Lower leg skin (tissue), 4 donors: ENCODE measurements around the gene GSK3B. TPM values are rescaled to one million over a fixed set of nuclear protein-coding genes. Genes with fewer than 3 reads are reported as not detected.

Source experiments
- DNase-seq, 2 donors: peaks; one replicate each; pipeline ENCODE4 v3.0.0-alpha.2; 2019; ENCODE audit warnings: low spot score in 2 of 2
- H3K4me3 ChIP-seq: fragments of 200-600 bp; sonication (generic); 2 replicates; pipeline ENCODE4 v1.5.1; 2017; ENCODE audit warnings: mild to moderate bottlenecking, low read depth; ENCODE audit not compliant: poor library complexity, severe bottlenecking
- CTCF ChIP-seq, 3 donors: fragments of 450-650 bp; IDR thresholded peaks; one replicate each; pipeline ENCODE4 v1.5.1; 2016; ENCODE audit warnings: antibody characterized with exemption in 3 of 3, mild to moderate bottlenecking in 3 of 3, moderate library complexity in 2 of 3
- POLR2A ChIP-seq, 2 donors: fragments of 450-650 bp; IDR thresholded peaks; one replicate each; pipeline ENCODE4 v1.6.1; 2016 to 2017; ENCODE audit warnings: antibody characterized with exemption in 2 of 2, mild to moderate bottlenecking in 1 of 2, moderate library complexity in 1 of 2
- WGBS, 2 donors: methylation state at CpG; one replicate each; pipeline ENCODE4 v1.1.5; 2018; 5-methylcytosine and 5-hydroxymethylcytosine counted together
- intact Hi-C: fragments of 100-400 bp; cut with DNase I; formaldehyde crosslinking; loops from one replicate; pipeline ENCODE4 v1.15.0; 2023; ENCODE audit warnings: low total_unique reads
- total RNA-seq, 4 donors: library from RNA; depleted of rRNA; stranded (reverse); fragments of >200 nt; gene quantifications; one replicate each; pipeline ENCODE4 v1.1.0, GENCODE V29; 2016

GSK3B gene
- total RNA-seq, 4 donors from 2014 or later, result 37.3 to 48.7 (median 46.0) TPM

GRCh38 chr3:119981386-119981785 lies 112.9 kb downstream of the GSK3B start:
- WGBS, 2 donors, result 94 to 96% methylated on average over 14 of the region's 14 CpGs
- intact Hi-C loops, result no loop called here
- TF ChIP-seq POLR2A (IDR thresholded peaks at IDR 0.05) (no peak), CTCF (IDR thresholded peaks at IDR 0.05) (no peak)
- no peak for DNase-seq
- no peak overlapping the region for H3K4me3 ChIP-seq

GRCh38 chr3:119978554-119979208 lies 115.6 kb downstream of the GSK3B start:
- H3K4me3 ChIP-seq, result no peak overlapping the region
- DNase-seq, result no peak
- 80 to 81% methylated on average over 11 of the region's 11 CpGs for WGBS, 2 donors
- intact Hi-C loops, result no loop called here
- TF ChIP-seq CTCF (IDR thresholded peaks at IDR 0.05) (no peak), POLR2A (IDR thresholded peaks at IDR 0.05) (no peak)

GRCh38 chr3:119977353-119977752 lies 116.9 kb downstream of the GSK3B start:
- DNase-seq, result no peak
- no peak overlapping the region for H3K4me3 ChIP-seq
- intact Hi-C loops, result no loop called here
- no peak for TF ChIP-seq POLR2A (IDR thresholded peaks at IDR 0.05)
- TF ChIP-seq CTCF (IDR thresholded peaks at IDR 0.05), result no peak
- 74 to 91% methylated on average over 1 of the region's 1 CpG for WGBS, 2 donors

GRCh38 chr3:119976214-119976613 lies 118.0 kb downstream of the GSK3B start:
- intact Hi-C loops, result no loop called here
- WGBS, 2 donors, result 67 to 82% methylated on average over 1 of the region's 1 CpG
- DNase-seq, result no peak
- no peak overlapping the region for H3K4me3 ChIP-seq
- TF ChIP-seq POLR2A (IDR thresholded peaks at IDR 0.05) (no peak), CTCF (IDR thresholded peaks at IDR 0.05) (no peak)

- TF ChIP-seq CTCF (IDR thresholded peaks at IDR 0.05) (no peak), POLR2A (IDR thresholded peaks at IDR 0.05) (no peak)
- 47 to 62% methylated on average over 2 of the region's 2 CpGs for WGBS, 2 donors
- intact Hi-C loops, result no loop called here
- no peak overlapping the region for H3K4me3 ChIP-seq
- no peak for DNase-seq
These were observed 119.6 kb downstream of the GSK3B start for GRCh38 chr3:119974656-119975055.
